CD4-positive, alpha-beta memory T cell (primary cell): ENCODE measurements around the gene ERCC6L2. TPM values are rescaled to one million over a fixed set of nuclear protein-coding genes. Genes with fewer than 3 reads are reported as not detected.

ENCODE experiments used
- CTCF ChIA-PET: fragments of 350-600 bp; sonication (Branson Sonifier 250); formaldehyde crosslinking; loops from one replicate; lab custom pipeline; 2021; ENCODE audit warnings: inconsistent platforms; ENCODE audit not compliant: partially characterized antibody; lab: Charles Lee
- POLR2A ChIA-PET: fragments of 350-600 bp; sonication (Branson Sonifier 250); formaldehyde crosslinking; loops from one replicate; lab custom pipeline; 2021; ENCODE audit not compliant: partially characterized antibody; lab: Charles Lee
- DNase-seq, 5 donors: peaks; one replicate each; pipeline versions ENCODE4 v3.0.0 to v3.0.0-alpha.2; 2020 to 2022; ENCODE audit warnings: mixed read lengths in 1 of 5
- H3K27ac ChIP-seq: one replicate; pipeline ENCODE4 v1.7.0; 2013; ENCODE audit warnings: low read depth, low read length
- H3K27me3 ChIP-seq: 2 replicates; pipeline ENCODE4 v1.7.0; 2013; ENCODE audit warnings: mild to moderate bottlenecking, low read length, moderate library complexity; ENCODE audit not compliant: insufficient read depth
- H3K36me3 ChIP-seq: 2 replicates; pipeline ENCODE4 v1.7.0; 2013; ENCODE audit warnings: mild to moderate bottlenecking, low read length, moderate library complexity; ENCODE audit not compliant: insufficient read depth
- H3K4me1 ChIP-seq: 2 replicates; pipeline ENCODE4 v1.7.0; 2013; ENCODE audit warnings: mild to moderate bottlenecking, low read length, moderate library complexity; ENCODE audit not compliant: insufficient read depth
- H3K4me3 ChIP-seq, 2 donors: one replicate each; pipeline ENCODE4 v1.7.0; 2013; ENCODE audit warnings: low read length in 2 of 2, mild to moderate bottlenecking in 1 of 2
- H3K9me3 ChIP-seq, 2 donors: one replicate each; pipeline ENCODE4 v1.7.0; 2013; ENCODE audit warnings: low read length in 2 of 2, control low read depth in 1 of 2; ENCODE audit not compliant: control insufficient read depth in 1 of 2
- H3K27ac Mint-ChIP-seq, 7 donors: one replicate each; pipeline ENCODE4 v1.8.0; 2020 to 2021; ENCODE audit warnings: mixed read lengths in 7 of 7, mild to moderate bottlenecking in 6 of 7, inconsistent platforms in 3 of 7, moderate library complexity in 3 of 7
- H3K27me3 Mint-ChIP-seq, 2 donors: one replicate each; pipeline ENCODE4 v1.8.0; 2020 to 2021; ENCODE audit warnings: mixed read lengths in 2 of 2
- H3K36me3 Mint-ChIP-seq, 2 donors: one replicate each; pipeline ENCODE4 v1.8.0; 2020 to 2021; ENCODE audit warnings: mixed read lengths in 2 of 2, inconsistent platforms in 1 of 2, mild to moderate bottlenecking in 1 of 2
- H3K4me1 Mint-ChIP-seq, 4 donors: one replicate each; pipeline ENCODE4 v1.8.0; 2020 to 2021; ENCODE audit warnings: mixed read lengths in 4 of 4, mild to moderate bottlenecking in 1 of 4
- H3K4me3 Mint-ChIP-seq, 8 donors: one replicate each; pipeline ENCODE4 v1.8.0; 2020 to 2021; ENCODE audit warnings: mixed read lengths in 8 of 8, mild to moderate bottlenecking in 7 of 8, moderate library complexity in 6 of 8, inconsistent platforms in 3 of 8
- H3K9me3 Mint-ChIP-seq, 8 donors: one replicate each; pipeline ENCODE4 v1.8.0; 2020 to 2021; ENCODE audit warnings: mixed read lengths in 8 of 8, mild to moderate bottlenecking in 5 of 8, inconsistent platforms in 3 of 8, moderate library complexity in 1 of 8
- intact Hi-C: fragments of 100-400 bp; cut with micrococcal nuclease; formaldehyde crosslinking; loops from one replicate; pipeline ENCODE4 v1.15.1; 2023
- polyA plus RNA-seq, 2 donors: library from polyadenylated mRNA; unstranded; fragments of 300-500 nt; fragmentation: Illumina TruSeq; gene quantifications; one replicate each; pipeline ENCODE4 v1.2.3, GENCODE V29; 2021
- total RNA-seq, 2 experiments: library from RNA; stranded (reverse); gene quantifications; one replicate each; pipeline ENCODE4 v1.2.3, GENCODE V29; 2021

ERCC6L2 gene
- total and polyA plus RNA-seq, 4 experiments from 2014 or later: 20.2 to 57.2 (median 52.7) TPM

GRCh38 chr9:95876595-95876994 lies 1.1 kb downstream of the ERCC6L2 start:
- Mint-ChIP-seq H3K4me3 (no peak overlapping the region), H3K27me3 (no peaks in the 10 kb centered on the region), H3K27ac (no peak overlapping the region), H3K9me3 (peaks cover 0 to 2% (median 0%) of the 10 kb centered on the region in 8 donors), H3K4me1 (peaks cover 25 to 39% (median 28%) of the 10 kb centered on the region in 4 donors), H3K36me3 (peaks cover 33 to 53% of the 10 kb centered on the region in 2 donors)
- H3K4me1 ChIP-seq: peaks cover 33% of the 10 kb centered on the region
- DNase-seq: peak in 1 of 5 donors; percentile 1
- ChIA-PET POLR2A (interaction anchor here (0.8 to 4.8 kb wide), 7 partner anchors 8 to 1756 kb away, joined by 3 to 86 read pairs (median 5); partner anchors contain the start of genes NCBP1 and TSTD2), CTCF (interaction anchor here (0.8 to 4.2 kb wide), 4 partner anchors 10 to 341 kb away, joined by 3 to 46 read pairs (median 4); no protein-coding TSS in a partner anchor)
- no peaks in the 10 kb centered on the region for H3K9me3 ChIP-seq
- peaks cover 5% of the 10 kb centered on the region for H3K36me3 ChIP-seq
- intact Hi-C loops: loop anchor here (1.0 to 2.0 kb wide), 4 partner anchors 30 to 1150 kb away; partner anchors contain the start of gene AOPEP
- no peak overlapping the region for H3K4me3 ChIP-seq
- no peak overlapping the region for H3K27ac ChIP-seq
- no peaks in the 10 kb centered on the region for H3K27me3 ChIP-seq

DNA sequence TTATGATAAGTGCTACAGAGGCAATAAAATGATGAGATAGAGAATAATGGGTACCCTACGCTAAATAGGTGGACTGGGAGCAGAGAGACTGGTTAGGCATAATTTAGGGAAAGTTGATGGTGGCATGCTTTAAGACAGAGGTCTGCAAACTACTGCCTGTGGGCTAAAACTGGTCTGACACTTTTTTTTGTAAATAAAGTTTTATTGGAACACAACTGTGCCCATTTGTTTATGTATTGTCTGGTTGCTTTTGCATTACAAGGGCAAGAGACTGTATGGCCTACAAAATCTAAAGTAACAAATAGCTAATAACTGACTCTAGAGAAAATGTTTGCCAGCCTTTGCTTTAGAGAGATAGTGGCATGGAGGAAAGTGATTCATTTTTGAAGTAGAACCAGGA lies 2.5 kb downstream of the ERCC6L2 start:
- H3K27me3 ChIP-seq: no peaks in the 10 kb centered on the region
- Mint-ChIP-seq H3K4me3 (peak overlapping the region in 5 of 8 donors; percentile 8 to 73 (median 59)), H3K4me1 (peaks cover 27 to 50% (median 36%) of the 10 kb centered on the region in 4 donors), H3K27me3 (no peaks in the 10 kb centered on the region), H3K9me3 (peaks cover 0 to 2% (median 0%) of the 10 kb centered on the region in 8 donors), H3K27ac (peak overlapping the region in 3 of 7 donors; percentile 72 to 85 (median 74)), H3K36me3 (peaks cover 30 to 49% of the 10 kb centered on the region in 2 donors)
- H3K4me1 ChIP-seq: peaks cover 40% of the 10 kb centered on the region
- ChIA-PET POLR2A (interaction anchor here (1.7 to 4.8 kb wide), 2 partner anchors 10 to 154 kb away, joined by 4 to 86 read pairs; no protein-coding TSS in a partner anchor), CTCF (no interaction called here)
- intact Hi-C loops: loop anchor here (2.0 kb wide), 2 partner anchors 29 to 153 kb away; no protein-coding TSS in a partner anchor
- H3K36me3 ChIP-seq: peaks cover 5% of the 10 kb centered on the region
- no peak for DNase-seq
- no peak overlapping the region for H3K27ac ChIP-seq
- no peaks in the 10 kb centered on the region for H3K9me3 ChIP-seq
- H3K4me3 ChIP-seq: no peak overlapping the region

DNA sequence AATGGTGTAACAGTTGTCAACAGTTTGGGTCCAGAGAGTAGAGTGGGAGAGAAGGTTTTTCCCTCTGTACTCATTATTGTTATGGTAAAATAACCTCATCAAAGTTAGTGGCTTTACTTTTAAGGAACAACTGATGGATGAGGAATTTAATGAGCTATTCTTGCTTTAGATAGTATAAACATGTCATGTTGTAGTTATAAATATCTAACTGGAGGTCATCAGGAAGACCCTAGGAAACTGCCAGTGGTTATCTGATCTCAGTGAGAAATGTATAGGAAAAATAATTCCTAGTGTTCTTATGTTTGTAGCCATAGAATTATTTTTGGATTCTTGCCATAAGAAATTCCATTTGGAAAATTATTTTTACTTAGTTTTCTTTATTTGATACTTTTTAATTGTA lies 4.1 kb downstream of the ERCC6L2 start:
- H3K4me3 ChIP-seq: no peak overlapping the region
- peaks cover 26 to 49% (median 34%) of the 10 kb centered on the region in 4 donors for H3K4me1 Mint-ChIP-seq
- H3K9me3 Mint-ChIP-seq: peaks cover 0 to 2% (median 0%) of the 10 kb centered on the region in 8 donors
- H3K36me3 ChIP-seq: peaks cover 5% of the 10 kb centered on the region
- CTCF ChIA-PET: interaction anchor here (0.5 kb wide), 1 partner anchor 522 kb away, joined by 3 read pairs; no protein-coding TSS in a partner anchor
- H3K27me3 ChIP-seq: no peaks in the 10 kb centered on the region
- peak overlapping the region in 2 of 7 donors; percentile 57 to 80 for H3K27ac Mint-ChIP-seq
- DNase-seq: no peak
- no peaks in the 10 kb centered on the region for H3K9me3 ChIP-seq
- H3K36me3 Mint-ChIP-seq: peaks cover 27 to 47% of the 10 kb centered on the region in 2 donors
- POLR2A ChIA-PET: interaction anchor here (0.6 kb wide), 1 partner anchor 8 kb away, joined by 3 read pairs; no protein-coding TSS in a partner anchor
- no peak overlapping the region for H3K27ac ChIP-seq
- H3K4me1 ChIP-seq: peaks cover 32% of the 10 kb centered on the region
- peak overlapping the region in 2 of 8 donors; percentile 13 to 25 for H3K4me3 Mint-ChIP-seq
- H3K27me3 Mint-ChIP-seq: no peaks in the 10 kb centered on the region
- intact Hi-C loops: no loop called here

GRCh38 chr9:95880021-95880690 lies 4.7 kb downstream of the ERCC6L2 start:
- H3K27ac Mint-ChIP-seq: peak overlapping the region in 6 of 7 donors; percentile 17 to 80 (median 56)
- H3K4me1 Mint-ChIP-seq: peaks cover 27 to 48% (median 34%) of the 10 kb centered on the region in 4 donors
- H3K4me3 Mint-ChIP-seq: peak overlapping the region in 2 of 8 donors; percentile 11 to 25
- H3K9me3 Mint-ChIP-seq: peaks cover 0 to 2% (median 0%) of the 10 kb centered on the region in 8 donors
- H3K27me3 Mint-ChIP-seq: no peaks in the 10 kb centered on the region
- DNase-seq: peak in 2 of 5 donors; percentile 10 to 11
- ChIA-PET CTCF (interaction anchor here (0.5 kb wide), 1 partner anchor 521 kb away, joined by 3 read pairs; no protein-coding TSS in a partner anchor), POLR2A (no interaction called here)
- intact Hi-C loops: no loop called here
- H3K36me3 Mint-ChIP-seq: peaks cover 29 to 47% of the 10 kb centered on the region in 2 donors
- Histone ChIP-seq H3K27ac (no peak overlapping the region), H3K4me3 (no peak overlapping the region), H3K9me3 (no peaks in the 10 kb centered on the region), H3K36me3 (peaks cover 5% of the 10 kb centered on the region), H3K4me1 (peaks cover 28% of the 10 kb centered on the region), H3K27me3 (no peaks in the 10 kb centered on the region)

- ChIA-PET CTCF (interaction anchor here (1.0 to 6.2 kb wide), 4 partner anchors 12 to 374 kb away, joined by 3 to 46 read pairs (median 3); partner anchors contain the start of gene ERCC6L2), POLR2A (interaction anchor here (0.9 to 6.4 kb wide), 6 partner anchors 9 to 393 kb away, joined by 3 to 86 read pairs (median 3); partner anchors contain the start of gene ERCC6L2)
- Mint-ChIP-seq H3K4me3 (peak overlapping the region; percentile 65 to 87 (median 77)), H3K36me3 (peaks cover 21 to 33% of the 10 kb centered on the region in 2 donors), H3K27ac (peak overlapping the region; percentile 79 to 90 (median 85)), H3K9me3 (peaks cover 0 to 4% (median 0%) of the 10 kb centered on the region in 8 donors), H3K27me3 (no peaks in the 10 kb centered on the region), H3K4me1 (peaks cover 43 to 64% (median 50%) of the 10 kb centered on the region in 4 donors)
- peak in 4 of 5 donors; percentile 23 to 39 (median 30) for DNase-seq
- Histone ChIP-seq H3K36me3 (no peaks in the 10 kb centered on the region), H3K9me3 (no peaks in the 10 kb centered on the region), H3K4me1 (peaks cover 60% of the 10 kb centered on the region), H3K4me3 (no peak overlapping the region), H3K27me3 (no peaks in the 10 kb centered on the region), H3K27ac (peak overlapping the region; percentile 37)
- intact Hi-C loops: loop anchor here (1.0 to 2.0 kb wide), 2 partner anchors 13 to 15 kb away; partner anchors contain the start of gene ERCC6L2
These were observed 12.5 kb downstream of the ERCC6L2 start for GRCh38 chr9:95887926-95888497.

DNA sequence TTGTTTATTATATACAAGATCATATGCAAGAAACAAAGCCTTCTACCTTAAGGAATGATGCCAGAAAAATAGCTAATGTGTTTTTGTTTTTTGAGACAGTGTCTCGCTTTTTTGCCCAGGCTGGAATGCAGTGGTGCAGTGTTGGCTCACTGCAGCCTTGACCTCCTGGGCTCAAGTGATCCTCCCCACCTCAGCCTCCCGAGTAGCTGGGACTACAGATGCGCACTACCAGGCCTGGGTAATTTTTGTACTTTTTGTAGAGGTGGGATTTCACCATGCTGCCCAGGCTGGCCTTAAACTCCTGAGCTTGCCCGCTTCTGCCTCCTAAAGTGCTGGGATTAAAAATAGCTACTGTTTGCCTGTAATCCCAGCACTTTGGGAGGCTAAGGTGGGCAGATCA lies 15.1 kb downstream of the ERCC6L2 start:
- H3K4me3 ChIP-seq: no peak overlapping the region
- Mint-ChIP-seq H3K36me3 (peaks cover 11 to 19% of the 10 kb centered on the region in 2 donors), H3K4me3 (no peak overlapping the region), H3K27ac (peak overlapping the region in 1 of 7 donors; percentile 10), H3K9me3 (peaks cover 0 to 7% (median 0%) of the 10 kb centered on the region in 8 donors), H3K4me1 (peaks cover 37 to 58% (median 44%) of the 10 kb centered on the region in 4 donors), H3K27me3 (no peaks in the 10 kb centered on the region)
- peaks cover 54% of the 10 kb centered on the region for H3K4me1 ChIP-seq
- ChIA-PET POLR2A (interaction anchor here (6.4 kb wide), 1 partner anchor 14 kb away, joined by 86 read pairs; the partner anchor contains the start of gene ERCC6L2), CTCF (interaction anchor here (0.6 to 0.8 kb wide), 2 partner anchors 12 to 346 kb away, joined by 3 to 4 read pairs; no protein-coding TSS in a partner anchor)
- no peaks in the 10 kb centered on the region for H3K9me3 ChIP-seq
- H3K27ac ChIP-seq: no peak overlapping the region
- no peaks in the 10 kb centered on the region for H3K27me3 ChIP-seq
- no peaks in the 10 kb centered on the region for H3K36me3 ChIP-seq
- DNase-seq: no peak
- intact Hi-C loops: no loop called here
